ENCODE results near the gene LAMB1. TPM values are rescaled to one million over a fixed set of nuclear protein-coding genes. Genes with fewer than 3 reads are reported as not detected.
"Not testable (repeated sequence)": the region's sequence is repeated elsewhere in the genome, so short reads cannot be mapped to it uniquely, and the experiment has no call there.

The LAMB1 gene
- total RNA-seq, 1 donor, result 0.27 TPM

DNA sequence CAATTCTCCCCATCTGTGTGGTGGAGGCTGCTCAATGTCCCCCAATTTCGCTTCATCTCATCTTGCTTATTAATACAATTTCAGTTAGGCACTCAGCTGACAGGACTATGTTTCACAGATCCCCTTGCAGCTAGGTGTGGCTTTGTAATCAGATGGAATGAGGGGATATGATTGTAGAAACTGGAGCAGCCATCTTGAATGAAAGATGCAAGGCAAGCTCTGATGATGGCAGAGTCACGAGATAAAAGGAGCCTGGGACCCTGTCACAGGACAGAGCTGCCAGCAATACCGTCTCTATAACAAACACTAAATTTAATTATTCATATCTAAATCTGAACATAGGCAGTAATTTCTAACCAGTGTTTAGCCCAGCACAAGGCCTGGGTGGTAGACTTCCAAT, 113.0 kb downstream of the LAMB1 start:
- DNase-seq (ENCODE audit: low read depth in 2 of 3, low spot score in 2 of 3), result no peak

DNA sequence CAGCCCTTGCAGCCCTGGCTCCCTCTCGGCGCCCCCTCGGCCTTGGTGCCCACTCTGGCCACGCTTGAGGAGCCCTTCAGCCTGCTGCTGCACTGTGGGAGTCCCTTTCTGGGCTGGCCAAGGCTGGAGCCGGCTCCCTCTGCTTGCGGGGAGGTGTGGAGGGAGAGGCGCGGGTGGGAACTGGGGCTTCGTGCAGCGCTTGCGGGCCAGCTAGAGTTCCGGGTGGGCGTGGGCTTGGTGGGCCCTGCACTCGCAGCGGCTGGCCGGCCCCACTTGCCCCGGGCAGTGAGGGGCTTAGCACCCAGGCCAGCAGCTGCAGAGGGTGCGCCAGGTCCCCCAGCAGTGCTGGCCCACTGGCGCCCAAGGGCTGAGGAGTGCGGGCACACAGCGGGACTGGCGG, 115.1 kb downstream of the LAMB1 start:
- DNase-seq (ENCODE audit: low read depth in 2 of 3, low spot score in 2 of 3), result not testable (repeated sequence)

DNA sequence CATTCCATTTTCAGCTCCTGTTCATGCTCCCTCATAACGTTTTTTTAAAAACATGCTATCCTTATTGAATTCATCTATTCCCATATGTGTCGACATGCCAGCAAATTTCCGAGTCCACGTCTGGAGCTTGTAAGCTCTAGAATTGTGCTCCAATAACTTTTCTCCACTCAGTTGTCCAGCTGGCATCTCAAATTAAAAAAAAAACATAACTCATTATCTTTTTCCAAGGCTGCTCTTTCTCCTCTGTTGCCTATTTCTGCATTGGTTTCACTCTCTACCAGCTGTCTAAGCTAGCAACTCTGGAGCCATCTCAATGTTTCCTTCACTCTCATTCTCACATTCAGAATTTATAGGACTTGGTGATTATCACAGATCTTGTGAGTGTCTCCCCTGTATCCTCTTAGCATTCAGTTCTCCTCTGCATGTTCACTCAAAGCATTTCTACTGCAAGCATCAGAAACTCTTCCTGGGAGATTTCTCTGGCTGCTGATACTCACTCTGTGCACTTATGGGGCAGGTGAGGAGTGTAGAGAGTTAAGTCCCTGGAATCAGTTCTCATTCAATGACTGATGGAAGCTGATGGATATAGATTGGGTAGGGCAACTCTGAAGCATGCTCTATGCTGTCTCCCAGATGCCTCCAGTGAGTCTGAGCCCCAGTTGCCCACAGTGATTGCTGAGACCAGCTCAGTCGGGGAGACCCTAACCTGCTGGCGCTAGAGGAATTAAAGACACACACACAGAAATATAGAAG, 118.7 kb downstream of the LAMB1 start:
- no peak for DNase-seq (ENCODE audit: low read depth in 2 of 3, low spot score in 2 of 3)

DNA sequence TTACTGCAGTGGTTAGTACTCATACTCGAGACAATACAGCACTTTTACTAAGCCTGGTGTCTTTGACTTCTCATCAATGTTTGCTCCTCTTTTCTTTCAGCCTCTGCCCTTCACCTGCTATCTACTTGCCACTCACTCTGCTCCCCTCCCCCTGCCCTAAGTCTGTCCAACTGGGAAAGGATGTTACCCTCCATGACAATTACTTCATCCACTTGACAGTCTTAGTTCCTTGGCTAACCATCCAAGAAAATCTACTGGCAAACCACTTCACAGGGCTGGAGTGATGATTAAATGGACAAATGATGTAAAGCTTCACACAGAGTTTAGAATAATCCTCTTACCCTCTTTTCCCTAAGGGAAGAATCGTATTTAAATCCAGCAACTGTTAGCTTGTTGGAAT, 120.2 kb downstream of the LAMB1 start:
- DNase-seq (ENCODE audit: low read depth in 2 of 3, low spot score in 2 of 3), result no peak

DNA sequence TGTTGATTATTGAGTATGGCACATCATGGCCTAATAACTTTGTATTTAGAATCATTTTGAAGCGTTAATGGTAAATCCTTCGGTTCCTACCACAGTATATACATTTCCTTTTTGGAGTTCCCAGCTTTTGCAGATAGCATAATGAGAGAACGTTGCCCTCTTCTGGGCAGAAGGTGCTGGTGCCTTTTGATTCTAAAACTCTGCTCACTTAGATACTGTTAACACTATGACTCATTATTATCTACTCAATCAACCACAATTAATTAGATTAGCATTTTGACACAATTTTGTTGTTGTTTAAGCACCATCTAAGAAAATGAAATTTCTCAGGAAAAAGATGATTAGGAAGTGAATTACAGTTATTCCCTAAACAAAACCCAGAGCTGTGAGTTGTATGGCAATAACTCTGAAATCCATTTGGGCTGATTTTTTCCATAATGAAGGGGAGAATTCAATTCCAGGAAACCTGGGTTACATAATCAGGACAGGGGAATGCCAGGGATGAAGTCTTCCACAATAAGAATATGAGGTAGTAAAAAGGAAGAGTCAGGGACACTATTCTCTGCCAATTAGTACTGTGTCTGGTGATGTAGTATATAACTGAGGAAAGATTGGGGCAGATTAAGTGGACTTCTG, 123.4 kb downstream of the LAMB1 start:
- DNase-seq (ENCODE audit: low read depth in 2 of 3, low spot score in 2 of 3), result peak in 2 of 3 donors; percentile 64 to 67

DNA sequence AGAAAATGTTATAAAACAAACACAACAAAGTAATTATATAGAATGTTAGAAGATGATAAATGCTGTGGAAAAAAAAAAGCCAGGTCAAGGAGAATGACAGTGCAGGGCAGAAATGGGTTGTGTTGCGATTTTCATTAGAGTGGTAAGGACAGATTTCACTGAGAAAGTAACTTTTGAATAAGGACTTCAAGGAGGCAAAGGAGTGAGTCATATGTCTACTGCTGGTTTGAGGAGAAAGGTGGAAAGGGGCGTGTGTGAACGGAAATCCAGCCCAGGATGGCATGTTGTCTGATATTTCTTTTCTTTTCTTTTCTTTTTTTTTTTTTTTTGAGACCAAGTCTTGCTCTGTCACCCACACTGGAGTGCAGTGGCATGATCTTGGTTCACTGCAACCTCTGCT, 124.3 kb downstream of the LAMB1 start:
- DNase-seq (ENCODE audit: low read depth in 2 of 3, low spot score in 2 of 3), result no peak

DNA sequence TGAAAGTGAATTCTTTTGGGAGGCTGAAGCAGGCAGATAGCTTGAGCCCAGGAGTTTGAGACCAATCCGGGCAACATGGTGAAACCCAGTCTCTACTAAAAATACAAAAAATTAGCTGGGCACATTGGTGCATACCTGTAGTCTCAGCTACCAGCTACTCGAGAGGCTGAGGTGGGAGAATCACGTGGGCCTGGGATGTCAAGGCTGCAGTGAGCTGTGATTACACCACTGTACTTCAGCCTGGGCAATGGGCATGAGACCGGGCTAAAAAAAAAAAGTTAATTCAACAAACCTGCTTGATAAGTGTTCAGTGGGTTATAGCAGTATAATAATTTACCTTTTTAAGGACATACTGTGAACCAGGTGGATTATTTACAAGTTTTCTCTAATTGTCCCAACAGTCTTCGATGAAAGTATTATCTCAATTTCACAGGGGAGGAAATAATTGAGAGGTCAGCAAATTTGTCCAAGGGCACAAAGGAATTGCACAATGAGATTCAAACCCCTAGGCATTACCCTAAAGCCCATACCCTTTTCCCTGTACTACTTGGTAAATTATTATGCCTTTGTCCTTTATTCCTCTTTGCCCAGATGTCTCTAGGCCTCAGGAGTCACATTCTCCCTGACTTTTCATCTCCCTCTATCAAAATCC, 125.1 kb downstream of the LAMB1 start:
- DNase-seq (ENCODE audit: low read depth in 2 of 3, low spot score in 2 of 3), result no peak

DNA sequence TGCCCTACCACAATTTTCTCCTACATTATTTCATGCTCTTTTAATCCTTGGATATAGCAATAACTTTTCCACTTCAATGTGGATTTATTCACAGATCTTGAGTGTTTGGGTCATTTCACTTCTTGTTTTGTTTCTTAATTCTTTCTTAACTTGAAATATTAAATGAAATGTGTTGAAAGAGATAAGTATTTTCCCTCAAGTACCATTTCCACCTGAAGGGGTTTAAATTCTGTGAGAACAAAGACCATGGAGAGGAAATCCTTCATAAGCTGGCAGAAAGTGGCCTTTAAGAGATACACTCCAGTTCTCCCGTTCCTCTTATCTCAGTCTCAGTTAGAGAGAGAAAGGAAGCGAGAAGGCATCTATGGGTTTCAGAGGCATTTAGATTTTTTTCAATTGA, 126.0 kb downstream of the LAMB1 start:
- peak in 1 of 3 donors; percentile 46 for DNase-seq (ENCODE audit: low read depth in 2 of 3, low spot score in 2 of 3)

DNA sequence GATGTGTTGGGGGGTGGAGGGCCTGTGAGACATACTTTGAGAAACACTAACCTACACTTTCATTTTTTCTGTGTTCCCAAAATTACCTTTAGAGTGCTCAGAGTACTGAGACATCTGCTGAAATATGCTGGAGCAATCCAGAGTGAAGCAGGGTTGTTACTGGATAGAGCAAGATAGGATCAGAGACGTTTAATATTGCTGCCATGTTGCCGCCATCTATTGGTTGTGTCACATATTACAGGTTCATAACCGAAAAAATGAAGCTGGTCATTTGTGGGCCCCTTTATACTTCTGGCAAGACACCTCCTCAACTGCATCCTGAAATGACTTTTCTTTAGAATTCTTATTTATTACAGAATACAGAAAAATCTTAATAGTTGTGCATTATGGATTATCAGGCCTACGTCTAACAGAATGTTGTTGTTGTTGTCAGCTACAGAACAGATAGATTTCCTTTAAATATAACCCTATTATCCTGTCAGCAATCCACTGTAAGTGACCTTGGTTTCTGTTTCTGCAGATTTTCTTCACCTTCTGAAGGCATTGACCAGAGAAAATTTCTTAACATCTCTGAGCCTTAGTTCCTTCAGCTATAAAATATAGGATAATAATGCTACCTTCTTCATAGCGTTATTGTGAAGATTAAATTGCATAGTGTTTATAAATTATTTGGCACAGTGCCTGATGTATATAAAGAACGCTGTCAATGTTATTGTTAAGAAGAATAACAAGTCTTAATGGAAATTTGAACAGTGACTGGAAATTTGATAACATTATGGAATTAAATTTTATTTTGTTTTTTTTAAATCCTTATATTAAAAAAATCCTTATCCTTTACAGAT, 128.1 kb downstream of the LAMB1 start:
- peak in 2 of 3 donors; percentile 57 to 72 for DNase-seq (ENCODE audit: low read depth in 2 of 3, low spot score in 2 of 3)

DNA sequence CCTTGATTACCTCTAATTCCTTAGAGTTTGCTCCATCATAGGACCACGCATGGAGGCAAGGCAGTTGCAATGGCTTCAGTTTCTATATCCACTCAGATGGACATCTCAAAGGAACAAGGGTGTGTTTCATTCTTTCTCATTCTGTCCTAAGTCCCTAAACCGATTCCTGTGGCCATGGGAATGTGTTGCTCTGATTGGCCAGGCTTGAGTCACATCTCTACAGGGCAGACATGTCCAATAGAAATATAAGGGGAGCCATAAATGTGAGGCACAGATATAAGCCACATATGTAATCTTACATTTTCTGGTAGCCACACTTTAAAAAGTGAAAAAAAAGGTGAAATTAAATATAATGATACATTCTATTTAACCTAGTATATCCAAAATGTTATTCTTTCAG, 128.8 kb downstream of the LAMB1 start:
- DNase-seq (ENCODE audit: low read depth in 2 of 3, low spot score in 2 of 3), result no peak

Small RNA genes within 50 kb of the gene (small RNA-seq; reads per million reads assigned to genes)
- gene RF00012, result 0.61 reads per million

Other genes starting within 250 kb of the LAMB1 start
- not detected for gene SLC26A3, start 199.9 kb downstream of the LAMB1 start, total RNA-seq
- gene DLD, start 112.0 kb downstream of the LAMB1 start, total RNA-seq, result 37.7 TPM
- not detected for gene LAMB4, start 127.2 kb upstream of the LAMB1 start, total RNA-seq

Data from hematopoietic multipotent progenitor cell (in vitro differentiated cells).